ENCODE data around the gene CAMK2N2. TPM values are rescaled to one million over a fixed set of nuclear protein-coding genes. Genes with fewer than 3 reads are reported as not detected.

CAMK2N2 gene
- total RNA-seq, 1 experiment from 2014 or later: 5.7 TPM

DNA sequence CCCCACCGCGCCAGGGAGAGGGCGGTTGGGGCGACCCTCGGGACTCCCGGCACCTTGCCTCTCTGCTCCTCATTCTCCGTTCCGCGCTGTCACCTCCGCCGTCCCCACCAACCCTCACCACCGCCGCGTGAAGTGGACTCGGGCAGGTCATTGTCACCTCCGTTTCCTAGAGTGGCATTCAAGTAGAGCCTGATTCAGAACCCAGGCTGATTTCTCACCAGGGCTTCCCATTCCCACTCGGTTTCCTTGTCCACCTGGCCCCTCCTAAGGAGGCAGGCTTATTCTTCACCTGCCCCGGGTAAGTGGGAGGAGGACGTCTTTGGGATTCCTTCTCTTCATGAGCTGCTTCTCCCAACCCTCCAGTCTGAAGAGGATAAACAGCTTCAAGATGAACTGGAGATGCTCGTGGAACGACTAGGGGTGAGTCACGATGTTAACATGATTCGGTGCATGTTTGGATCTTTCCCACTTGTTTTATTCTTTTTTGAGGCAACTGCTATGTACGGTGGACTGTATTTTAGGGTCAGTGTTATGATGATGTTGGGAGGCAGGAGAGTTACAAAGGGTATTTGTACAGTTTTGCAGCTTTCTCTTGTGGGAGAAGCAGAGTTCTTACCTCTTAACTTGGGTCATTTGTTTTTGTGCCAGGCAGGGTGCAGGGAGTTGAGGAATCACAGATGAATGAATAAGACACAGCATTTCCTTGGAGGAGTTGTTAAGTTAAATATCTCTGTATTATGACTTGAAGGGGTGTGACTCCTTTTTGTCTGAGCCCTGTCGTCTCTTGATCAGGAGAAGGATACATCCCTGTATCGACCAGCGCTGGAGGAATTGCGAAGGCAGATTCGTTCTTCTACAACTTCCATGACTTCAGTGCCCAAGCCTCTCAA lies 38.4 kb upstream of the CAMK2N2 start:
- Histone ChIP-seq H3K27ac (ENCODE audit: low read length) (peak overlapping the region; percentile 93), H3K9me3 (ENCODE audit: control insufficient read depth, insufficient read depth, low read depth, low read length) (no peaks in the 10 kb centered on the region), H3K36me3 (ENCODE audit: control insufficient read depth, insufficient read depth, low read length) (peaks cover 47% of the 10 kb centered on the region), H3K27me3 (ENCODE audit: control insufficient read depth, insufficient read depth, low read length) (no peaks in the 10 kb centered on the region), H3K4me3 (ENCODE audit: low read depth in 2 of 2, low read length in 2 of 2) (peak overlapping the region; percentile 83 to 97), H3K4me1 (ENCODE audit: control insufficient read depth, insufficient read depth, low read length) (peaks cover 8% of the 10 kb centered on the region; the same call in 1 of the 2 replicates)
- POLR2A ChIA-PET: interaction anchor here (0.5 kb wide), 1 partner anchor 33 kb away, joined by 3 read pairs; no protein-coding TSS in a partner anchor
- CTCF ChIA-PET: no interaction called here
- TF ChIP-seq, protein P1, sequence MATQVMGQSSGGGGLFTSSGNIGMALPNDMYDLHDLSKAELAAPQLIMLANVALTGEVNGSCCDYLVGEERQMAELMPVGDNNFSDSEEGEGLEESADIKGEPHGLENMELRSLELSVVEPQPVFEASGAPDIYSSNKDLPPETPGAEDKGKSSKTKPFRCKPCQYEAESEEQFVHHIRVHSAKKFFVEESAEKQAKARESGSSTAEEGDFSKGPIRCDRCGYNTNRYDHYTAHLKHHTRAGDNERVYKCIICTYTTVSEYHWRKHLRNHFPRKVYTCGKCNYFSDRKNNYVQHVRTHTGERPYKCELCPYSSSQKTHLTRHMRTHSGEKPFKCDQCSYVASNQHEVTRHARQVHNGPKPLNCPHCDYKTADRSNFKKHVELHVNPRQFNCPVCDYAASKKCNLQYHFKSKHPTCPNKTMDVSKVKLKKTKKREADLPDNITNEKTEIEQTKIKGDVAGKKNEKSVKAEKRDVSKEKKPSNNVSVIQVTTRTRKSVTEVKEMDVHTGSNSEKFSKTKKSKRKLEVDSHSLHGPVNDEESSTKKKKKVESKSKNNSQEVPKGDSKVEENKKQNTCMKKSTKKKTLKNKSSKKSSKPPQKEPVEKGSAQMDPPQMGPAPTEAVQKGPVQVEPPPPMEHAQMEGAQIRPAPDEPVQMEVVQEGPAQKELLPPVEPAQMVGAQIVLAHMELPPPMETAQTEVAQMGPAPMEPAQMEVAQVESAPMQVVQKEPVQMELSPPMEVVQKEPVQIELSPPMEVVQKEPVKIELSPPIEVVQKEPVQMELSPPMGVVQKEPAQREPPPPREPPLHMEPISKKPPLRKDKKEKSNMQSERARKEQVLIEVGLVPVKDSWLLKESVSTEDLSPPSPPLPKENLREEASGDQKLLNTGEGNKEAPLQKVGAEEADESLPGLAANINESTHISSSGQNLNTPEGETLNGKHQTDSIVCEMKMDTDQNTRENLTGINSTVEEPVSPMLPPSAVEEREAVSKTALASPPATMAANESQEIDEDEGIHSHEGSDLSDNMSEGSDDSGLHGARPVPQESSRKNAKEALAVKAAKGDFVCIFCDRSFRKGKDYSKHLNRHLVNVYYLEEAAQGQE (IDR thresholded peaks at IDR 0.05; ENCODE audit: insufficient read depth in 1 of 2, low read depth in 2 of 2, low read length in 1 of 2): no peak
- TF ChIP-seq POLR2AphosphoS5 (IDR thresholded peaks at IDR 0.05; ENCODE audit: low read depth, low read length) (no peak), SIN3A (IDR thresholded peaks at IDR 0.05; ENCODE audit: borderline replicate concordance, insufficient read depth, low read depth, low read length) (0 out of 2 replicates have a peak, but pooled peaks have one; percentile 76), TCF7L2 (IDR thresholded peaks at IDR 0.05; ENCODE audit: low read depth, low read length) (no peak)
- TF ChIP-seq, protein P2, sequence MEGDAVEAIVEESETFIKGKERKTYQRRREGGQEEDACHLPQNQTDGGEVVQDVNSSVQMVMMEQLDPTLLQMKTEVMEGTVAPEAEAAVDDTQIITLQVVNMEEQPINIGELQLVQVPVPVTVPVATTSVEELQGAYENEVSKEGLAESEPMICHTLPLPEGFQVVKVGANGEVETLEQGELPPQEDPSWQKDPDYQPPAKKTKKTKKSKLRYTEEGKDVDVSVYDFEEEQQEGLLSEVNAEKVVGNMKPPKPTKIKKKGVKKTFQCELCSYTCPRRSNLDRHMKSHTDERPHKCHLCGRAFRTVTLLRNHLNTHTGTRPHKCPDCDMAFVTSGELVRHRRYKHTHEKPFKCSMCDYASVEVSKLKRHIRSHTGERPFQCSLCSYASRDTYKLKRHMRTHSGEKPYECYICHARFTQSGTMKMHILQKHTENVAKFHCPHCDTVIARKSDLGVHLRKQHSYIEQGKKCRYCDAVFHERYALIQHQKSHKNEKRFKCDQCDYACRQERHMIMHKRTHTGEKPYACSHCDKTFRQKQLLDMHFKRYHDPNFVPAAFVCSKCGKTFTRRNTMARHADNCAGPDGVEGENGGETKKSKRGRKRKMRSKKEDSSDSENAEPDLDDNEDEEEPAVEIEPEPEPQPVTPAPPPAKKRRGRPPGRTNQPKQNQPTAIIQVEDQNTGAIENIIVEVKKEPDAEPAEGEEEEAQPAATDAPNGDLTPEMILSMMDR (IDR thresholded peaks at IDR 0.05): no peak
- peak; percentile 15 for ATAC-seq
- no TSS peak for BruUV-seq (replicated peaks)
- in situ Hi-C loops (cut with HindIII; ENCODE audit: low pct_unique_long_range_greater_than_20kb, low sequenced_read_pairs): no loop called here
- intact Hi-C loops (cut with micrococcal nuclease; ENCODE audit: unreplicated experiment): no loop called here
- DNase-seq (ENCODE audit: low read depth, low spot score): no peak

DNA sequence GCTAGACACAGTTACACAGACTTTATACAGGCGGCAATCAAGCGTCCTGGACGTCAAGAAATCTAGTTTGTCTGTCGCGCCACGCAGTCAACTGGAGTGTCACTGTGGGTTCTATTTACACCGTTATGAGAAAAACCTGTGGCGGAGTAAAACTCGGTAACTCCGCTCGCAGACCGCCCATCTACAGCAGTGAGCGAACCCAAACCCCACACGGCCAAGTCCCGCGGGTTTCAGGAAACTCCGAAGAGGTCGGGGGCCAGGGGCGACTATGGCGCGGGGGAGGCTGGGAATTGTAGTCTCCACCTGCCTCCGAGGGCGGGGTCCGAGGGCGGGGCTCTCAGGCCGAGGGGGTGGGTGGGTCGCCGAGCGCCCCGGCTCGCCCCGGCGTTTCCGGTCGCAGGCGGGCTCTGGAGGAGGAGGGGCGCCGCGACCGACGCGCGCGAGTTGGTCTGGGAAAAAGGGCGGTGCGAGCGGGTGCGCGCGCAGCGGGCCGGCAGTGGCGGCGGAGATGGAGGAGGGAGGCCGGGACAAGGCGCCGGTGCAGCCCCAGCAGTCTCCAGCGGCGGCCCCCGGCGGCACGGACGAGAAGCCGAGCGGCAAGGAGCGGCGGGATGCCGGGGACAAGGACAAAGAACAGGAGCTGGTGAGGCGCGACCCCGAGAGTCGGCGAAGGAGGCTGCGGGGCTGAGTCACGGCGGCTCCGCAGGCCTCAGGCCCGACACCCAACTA lies 37.6 kb upstream of the CAMK2N2 start, which contains the start of gene PSMD2:
Gene PSMD2, plus strand, starts transcription at position 483 of the 729 bp plus-strand sequence. Its CDS starts 26 bp downstream, at position 509.
- H3K9me3 ChIP-seq (ENCODE audit: control insufficient read depth, insufficient read depth, low read depth, low read length): no peaks in the 10 kb centered on the region
- intact Hi-C loops (cut with micrococcal nuclease; ENCODE audit: unreplicated experiment): no loop called here
- ATAC-seq: peak; percentile 98
- in situ Hi-C loops (cut with HindIII; ENCODE audit: low pct_unique_long_range_greater_than_20kb, low sequenced_read_pairs): no loop called here
- H3K4me3 ChIP-seq (ENCODE audit: low read depth in 2 of 2, low read length in 2 of 2): peak within 1 kb of the TSS; percentile 83 to 97
- H3K36me3 ChIP-seq (ENCODE audit: control insufficient read depth, insufficient read depth, low read length): peaks cover 40% of the 10 kb centered on the region
- peak within 1 kb of the TSS; percentile 93 for H3K27ac ChIP-seq (ENCODE audit: low read length)
- CTCF ChIA-PET: no interaction called here
- BruUV-seq (replicated peaks): no TSS peak
- POLR2A ChIA-PET: no interaction called here
- H3K4me1 ChIP-seq (ENCODE audit: control insufficient read depth, insufficient read depth, low read length): peaks cover 8% of the 10 kb centered on the region; the same call in 1 of the 2 replicates
- peak; percentile 61 for TF ChIP-seq SIN3A (IDR thresholded peaks at IDR 0.05; ENCODE audit: borderline replicate concordance, insufficient read depth, low read depth, low read length)
- peak; percentile 98 for TF ChIP-seq POLR2AphosphoS5 (IDR thresholded peaks at IDR 0.05; ENCODE audit: low read depth, low read length)
- TF ChIP-seq TCF7L2 (IDR thresholded peaks at IDR 0.05; ENCODE audit: low read depth, low read length): no peak
- DNase-seq (ENCODE audit: low read depth, low spot score): peak; percentile 72
- no peaks in the 10 kb centered on the region for H3K27me3 ChIP-seq (ENCODE audit: control insufficient read depth, insufficient read depth, low read length)
